Stomach (tissue), 9 donors: ENCODE results near the gene HOXC4. TPM values are rescaled to one million over a fixed set of nuclear protein-coding genes. Genes with fewer than 3 reads are reported as not detected.
"Not testable (repeated sequence)": the region's sequence is repeated elsewhere in the genome, so short reads cannot be mapped to it uniquely, and the experiment has no call there.

Source experiments
- DNase-seq, 2 donors: peaks; one replicate each; pipeline versions ENCODE4 v3.0.0 to v3.0.0-alpha.2; 2013 to 2019
- H3K27ac ChIP-seq, 5 donors: fragments of 200-600 bp in 4 of 5; sonication (generic) in 4 of 5; one replicate each; pipeline ENCODE4 v1.5.1; 2013 to 2019; ENCODE audit warnings: mild to moderate bottlenecking in 1 of 5, moderate library complexity in 1 of 5
- H3K27me3 ChIP-seq, 3 donors: fragments of 200-600 bp; sonication (generic); one replicate each; pipeline ENCODE4 v1.5.1; 2017 to 2019; ENCODE audit warnings: mixed run types in 1 of 3
- H3K36me3 ChIP-seq, 4 donors: fragments of 200-600 bp; sonication (generic); 1 replicate in 3 of 4; 2 replicates in 1 of 4; pipeline ENCODE4 v1.5.1; 2016 to 2019
- H3K4me1 ChIP-seq, 4 donors: fragments of 200-600 bp; sonication (generic); one replicate each; pipeline ENCODE4 v1.5.1; 2016 to 2019
- H3K4me3 ChIP-seq, 4 donors: fragments of 200-600 bp; sonication (generic) in 3 of 4; one replicate each; pipeline ENCODE4 v1.5.1; 2016 to 2019; ENCODE audit warnings: mild to moderate bottlenecking in 1 of 4
- H3K9me3 ChIP-seq, 4 donors: fragments of 200-600 bp; sonication (generic); one replicate each; pipeline ENCODE4 v1.5.1; 2016 to 2019
- CTCF ChIP-seq, 7 experiments: fragments of 450-650 bp in 4 of 7; fragments of 200-600 bp in 3 of 7; sonication (generic) in 3 of 7; IDR thresholded peaks; one replicate each; pipeline ENCODE4 v1.5.1; 2016 to 2019; ENCODE audit warnings: antibody characterized with exemption in 7 of 7, control low read depth in 2 of 7, mild to moderate bottlenecking in 1 of 7
- EP300 ChIP-seq: sonication (generic); formaldehyde crosslinking; IDR thresholded peaks from one replicate; pipeline ENCODE4 v1.6.1; 2017; ENCODE audit warnings: antibody characterized with exemption
- POLR2A ChIP-seq, 4 donors: fragments of 450-650 bp; IDR thresholded peaks; one replicate each; pipeline ENCODE4 v1.6.1; 2016; ENCODE audit warnings: antibody characterized with exemption in 4 of 4, control low read depth in 2 of 4, mild to moderate bottlenecking in 1 of 4, moderate library complexity in 1 of 4
- POLR2AphosphoS5 ChIP-seq, 3 donors: sonication (generic); formaldehyde crosslinking; IDR thresholded peaks; one replicate each; pipeline ENCODE4 v1.6.1; 2016; ENCODE audit warnings: antibody characterized with exemption in 3 of 3
- WGBS, 5 donors: extraction: QIAGEN DNeasy Blood & Tissue Kit in 3 of 5; methylation state at CpG; one replicate each; pipeline versions ENCODE4 v1.1.5 to v1.1.7; 2013 to 2018; 5-methylcytosine and 5-hydroxymethylcytosine counted together
- intact Hi-C: fragments of 100-400 bp; cut with DNase I; formaldehyde crosslinking; loops from one replicate; pipeline ENCODE4 v1.15.1; 2023; ENCODE audit warnings: low total_unique reads
- polyA plus RNA-seq, 3 donors: library from polyadenylated mRNA; stranded (reverse); fragments of 200-250 nt; gene quantifications; one replicate each; pipeline ENCODE4 v1.2.3, GENCODE V29; 2013
- total RNA-seq, 5 donors: library from RNA; depleted of rRNA; stranded (reverse); fragments of >200 nt; gene quantifications; one replicate each; pipeline versions ENCODE4 v1.1.0 to v1.2.3, GENCODE V29; 2014 to 2016
- donor health status: healthy with polysubstance abuse.
- donor health status: Bipolar disorder and iron deficiency.
- donor health status: healthy.

Gene HOXC4
- total and polyA plus RNA-seq, 8 donors, result 0.92 to 3.7 (median 2.6) TPM; not detected in 3

- WGBS, 5 donors, result 55 to 69% (median 62%) methylated on average over 6 of the region's 6 CpGs
- Histone ChIP-seq H3K4me3 (no peak overlapping the region), H3K4me1 (peaks cover 0 to 18% (median 5%) of the 10 kb centered on the region in 4 donors), H3K9me3 (no peaks in the 10 kb centered on the region), H3K27ac (peak overlapping the region in 2 of 5 donors; percentile 33 to 90), H3K36me3 (no peaks in the 10 kb centered on the region), H3K27me3 (no peaks in the 10 kb centered on the region)
- intact Hi-C loops, result no loop called here
- no peak for TF ChIP-seq POLR2A (IDR thresholded peaks at IDR 0.05)
- TF ChIP-seq POLR2AphosphoS5 (IDR thresholded peaks at IDR 0.05), result no peak
- no peak for TF ChIP-seq EP300
- no peak for TF ChIP-seq CTCF (IDR thresholded peaks at IDR 0.05)
- DNase-seq, result no peak
Observed at GRCh38 chr12:54075409-54075808, 21.8 kb downstream of the HOXC4 start.

GRCh38 chr12:54075974-54076373, 22.3 kb downstream of the HOXC4 start:
- H3K9me3 ChIP-seq, result no peaks in the 10 kb centered on the region
- H3K27ac ChIP-seq, result peak overlapping the region in 4 of 5 donors; percentile 7 to 90 (median 28)
- DNase-seq, result no peak
- H3K4me1 ChIP-seq, result peaks cover 0 to 21% (median 5%) of the 10 kb centered on the region in 4 donors
- no peak overlapping the region for H3K4me3 ChIP-seq
- intact Hi-C loops, result no loop called here
- no peaks in the 10 kb centered on the region for H3K27me3 ChIP-seq
- TF ChIP-seq POLR2A (IDR thresholded peaks at IDR 0.05) (no peak), CTCF (IDR thresholded peaks at IDR 0.05) (no peak), EP300 (no peak), POLR2AphosphoS5 (IDR thresholded peaks at IDR 0.05) (no peak)
- no peaks in the 10 kb centered on the region for H3K36me3 ChIP-seq

- WGBS, 5 donors, result 28 to 65% (median 47%) methylated on average over 10 of the region's 10 CpGs
- DNase-seq, result peak in 1 of 2 donors; percentile 49
- H3K27ac ChIP-seq, result peak overlapping the region in 4 of 5 donors; percentile 71 to 94 (median 81)
Observed at GRCh38 chr12:54077843-54078242, 24.2 kb downstream of the HOXC4 start.

GRCh38 chr12:54079115-54079514, 25.5 kb downstream of the HOXC4 start:
- intact Hi-C loops, H3K27me3 ChIP-seq, H3K36me3 ChIP-seq, H3K9me3 ChIP-seq, DNase-seq: not testable (repeated sequence)
- Histone ChIP-seq H3K4me1 (peaks cover 0 to 30% (median 10%) of the 10 kb centered on the region in 4 donors), H3K4me3 (peak overlapping the region; percentile 26 to 43 (median 40)), H3K27ac (peak overlapping the region; percentile 84 to 94 (median 90))
- WGBS, 5 donors, result 19 to 37% (median 26%) methylated on average over 8 to 9 of the region's 9 CpGs

More at GRCh38 chr12:54077843-54078242, 24.2 kb downstream of the HOXC4 start:
- H3K36me3 ChIP-seq, H3K27me3 ChIP-seq, H3K9me3 ChIP-seq, intact Hi-C loops: not testable (repeated sequence)
- H3K4me1 ChIP-seq, result peaks cover 0 to 21% (median 5%) of the 10 kb centered on the region in 4 donors
- H3K4me3 ChIP-seq, result peak overlapping the region; percentile 17 to 31 (median 25)

GRCh38 chr12:54080008-54080924, 26.6 kb downstream of the HOXC4 start:
- H3K27ac ChIP-seq, result peak overlapping the region; percentile 86 to 97 (median 90)
- H3K36me3 ChIP-seq, intact Hi-C loops, H3K9me3 ChIP-seq, H3K27me3 ChIP-seq: not testable (repeated sequence)
- WGBS, 5 donors, result 26 to 61% (median 36%) methylated on average over 19 of the region's 19 CpGs
- DNase-seq, result peak in 1 of 2 donors; percentile 43
- peaks cover 0 to 32% (median 13%) of the 10 kb centered on the region in 4 donors for H3K4me1 ChIP-seq
- H3K4me3 ChIP-seq, result peak overlapping the region; percentile 23 to 43 (median 40)

GRCh38 chr12:54081053-54081514, 27.4 kb downstream of the HOXC4 start:
- Histone ChIP-seq H3K4me3 (peak overlapping the region; percentile 23 to 42 (median 40)), H3K27ac (peak overlapping the region; percentile 86 to 97 (median 90)), H3K4me1 (peaks cover 0 to 25% (median 14%) of the 10 kb centered on the region in 4 donors)
- H3K36me3 ChIP-seq, H3K9me3 ChIP-seq, intact Hi-C loops, H3K27me3 ChIP-seq: not testable (repeated sequence)
- WGBS, 5 donors, result 5 to 12% (median 9%) methylated on average over 13 to 16 of the region's 16 CpGs
- peak in 1 of 2 donors; percentile 67 for DNase-seq

- H3K9me3 ChIP-seq, H3K36me3 ChIP-seq, H3K27me3 ChIP-seq, intact Hi-C loops: not testable (repeated sequence)
- H3K4me3 ChIP-seq, result peak overlapping the region; percentile 35 to 42 (median 40)
- 2 to 10% (median 4%) methylated on average over 22 to 35 of the region's 35 CpGs for WGBS, 5 donors
- H3K27ac ChIP-seq, result peak overlapping the region; percentile 86 to 97 (median 90)
- peak in 1 of 2 donors; percentile 67 for DNase-seq
- peaks cover 0 to 22% (median 14%) of the 10 kb centered on the region in 4 donors for H3K4me1 ChIP-seq
Observed at GRCh38 chr12:54081581-54082396, 28.2 kb downstream of the HOXC4 start.
